Measurements from ENCODE around the gene SPAG17. TPM values are rescaled to one million over a fixed set of nuclear protein-coding genes. Genes with fewer than 3 reads are reported as not detected.
"Not testable (repeated sequence)": the region's sequence is repeated elsewhere in the genome, so short reads cannot be mapped to it uniquely, and the experiment has no call there.

SPAG17 gene
- total RNA-seq, 1 donor from 2014 or later = not detected

GRCh38 chr1:117976381-117976780, 208.6 kb downstream of the SPAG17 start:
- DNase-seq (ENCODE audit: low read depth in 2 of 2) = no peak

- no peak for DNase-seq (ENCODE audit: low read depth in 2 of 2)
Measured at GRCh38 chr1:117971777-117972176, 213.3 kb downstream of the SPAG17 start.

- DNase-seq (ENCODE audit: low read depth in 2 of 2) = no peak
Measured at GRCh38 chr1:117970252-117970651, 214.8 kb downstream of the SPAG17 start.

- DNase-seq (ENCODE audit: low read depth in 2 of 2) = peak in 1 of 2 donors; percentile 9
Measured at GRCh38 chr1:117967881-117968280, 217.1 kb downstream of the SPAG17 start.

- DNase-seq (ENCODE audit: low read depth in 2 of 2) = no peak
Measured at GRCh38 chr1:117967477-117967876, 217.6 kb downstream of the SPAG17 start.

- peak; percentile 7 to 54 for DNase-seq (ENCODE audit: low read depth in 2 of 2)
Measured at GRCh38 chr1:117964290-117965038, 220.6 kb downstream of the SPAG17 start.

- DNase-seq (ENCODE audit: low read depth in 2 of 2) = no peak
Measured at GRCh38 chr1:117959364-117959763, 225.7 kb downstream of the SPAG17 start.

GRCh38 chr1:117952386-117952785, 232.6 kb downstream of the SPAG17 start:
- DNase-seq (ENCODE audit: low read depth in 2 of 2) = no peak

GRCh38 chr1:117942293-117942692, 242.7 kb downstream of the SPAG17 start:
- DNase-seq (ENCODE audit: low read depth in 2 of 2) = no peak

- DNase-seq (ENCODE audit: low read depth in 2 of 2) = no peak
Measured at GRCh38 chr1:117933769-117934168, 251.3 kb downstream of the SPAG17 start.

GRCh38 chr1:117932576-117932975, 252.5 kb downstream of the SPAG17 start:
- no peak for DNase-seq (ENCODE audit: low read depth in 2 of 2)

- peak; percentile 17 to 49 for DNase-seq (ENCODE audit: low read depth in 2 of 2)
Measured at GRCh38 chr1:117930484-117930883, 254.5 kb downstream of the SPAG17 start.

GRCh38 chr1:117930173-117930447, 254.9 kb downstream of the SPAG17 start:
- no peak for DNase-seq (ENCODE audit: low read depth in 2 of 2)

GRCh38 chr1:117929343-117930172, 255.5 kb downstream of the SPAG17 start, which contains the start of the genes GDAP2 and WDR3:
Gene GDAP2, minus strand, starts transcription at chr1:117929621. Its CDS starts 9,264 bp downstream, at chr1:117920357.
Gene WDR3, plus strand, starts transcription at chr1:117929739. Its CDS starts 3,581 bp downstream, at chr1:117933320.
- DNase-seq (ENCODE audit: low read depth in 2 of 2) = peak; percentile 97 to 98

GRCh38 chr1:117928881-117929342, 256.1 kb downstream of the SPAG17 start:
- peak; percentile 55 to 77 for DNase-seq (ENCODE audit: low read depth in 2 of 2)

GRCh38 chr1:117925981-117926380, 259.0 kb downstream of the SPAG17 start:
- DNase-seq (ENCODE audit: low read depth in 2 of 2) = no peak

- not testable (repeated sequence) for DNase-seq (ENCODE audit: low read depth in 2 of 2)
Measured at GRCh38 chr1:117922717-117923116, 262.3 kb downstream of the SPAG17 start.

GRCh38 chr1:117921991-117922390, 263.0 kb downstream of the SPAG17 start:
- no peak for DNase-seq (ENCODE audit: low read depth in 2 of 2)

GRCh38 chr1:117919376-117919775, 265.7 kb downstream of the SPAG17 start:
- no peak for DNase-seq (ENCODE audit: low read depth in 2 of 2)

GRCh38 chr1:117911051-117911450, 274.0 kb downstream of the SPAG17 start:
- no peak for DNase-seq (ENCODE audit: low read depth in 2 of 2)

- peak in 1 of 2 donors; percentile 12 for DNase-seq (ENCODE audit: low read depth in 2 of 2)
Measured at GRCh38 chr1:117905019-117905418, 280.0 kb downstream of the SPAG17 start.

GRCh38 chr1:117904485-117904884, 280.5 kb downstream of the SPAG17 start:
- no peak for DNase-seq (ENCODE audit: low read depth in 2 of 2)
